Measurements from ENCODE around the gene THTPA. TPM values are rescaled to one million over a fixed set of nuclear protein-coding genes. Genes with fewer than 3 reads are reported as not detected.
"Not testable (repeated sequence)": the region's sequence is repeated elsewhere in the genome, so short reads cannot be mapped to it uniquely, and the experiment has no call there.

Gene THTPA
- total and polyA plus RNA-seq, 2 donors (not counting 1 experiment from before 2014, with no cell fraction given), result 17.0 to 21.4 TPM

GRCh38 chr14:23536494-23536893 lies 19.6 kb upstream of the THTPA start:
- peaks cover 0 to 2% (median 0%) of the 10 kb centered on the region in 4 experiments for H3K27me3 ChIP-seq (replicated peaks in 1 of 4; ENCODE audit: control extremely low read depth in 1 of 4, control insufficient read depth in 3 of 4, insufficient read depth in 4 of 4, low read length in 3 of 4)
- no CpG with 5 or more reads among the region's 2 CpGs for WGBS (ENCODE audit: insufficient coverage)
- H3K27me3 Mint-ChIP-seq, result peaks cover 3% of the 10 kb centered on the region
- H3K9me3 ChIP-seq (ENCODE audit: control extremely low read depth in 1 of 3, control insufficient read depth in 2 of 3, insufficient read depth in 1 of 3, low read length in 2 of 3), result no peaks in the 10 kb centered on the region
- intact Hi-C loops (cut with micrococcal nuclease), result no loop called here
- ChIA-PET POLR2A (no interaction called here), CTCF (interaction anchor here (1.0 to 7.7 kb wide), 2 partner anchors 24 to 58 kb away, joined by 4 to 80 read pairs; no protein-coding TSS in a partner anchor)
- H4K20me1 ChIP-seq (ENCODE audit: control insufficient read depth, insufficient read depth, low read length, poor library complexity, severe bottlenecking), result no peaks in the 10 kb centered on the region
- H3K9me3 Mint-ChIP-seq (ENCODE audit: insufficient read depth), result no peaks in the 10 kb centered on the region
- no peak overlapping the region for H3K9ac ChIP-seq (ENCODE audit: low read length)
- ATAC-seq (ENCODE audit: low read depth), result no peak
- TF ChIP-seq EZH2 (IDR thresholded peaks at IDR 0.05; ENCODE audit: borderline replicate concordance, insufficient read depth, low read depth, low read length, poor library complexity, severe bottlenecking), result no peak
- no peak for TF ChIP-seq CTCF (IDR thresholded peaks at IDR 0.05)
- DNase-seq, result no peak
- H3K27ac ChIP-seq (ENCODE audit: low read length in 2 of 2), result no peak overlapping the region
- H3K36me3 ChIP-seq (replicated peaks in 1 of 2; ENCODE audit: control extremely low read depth in 1 of 2, control insufficient read depth in 1 of 2, extremely low read depth in 1 of 2, insufficient read depth in 2 of 2, low read length in 1 of 2), result no peaks in the 10 kb centered on the region
- H3K4me1 Mint-ChIP-seq, result no peaks in the 10 kb centered on the region
- no peak overlapping the region for H2AFZ ChIP-seq (ENCODE audit: insufficient read depth, low read depth, low read length, poor library complexity, severe bottlenecking)
- no peak overlapping the region for H3K27ac Mint-ChIP-seq
- H3K4me3 ChIP-seq (ENCODE audit: control extremely low read depth in 1 of 5, extremely low read depth in 1 of 5, insufficient read depth in 1 of 5, low read depth in 2 of 5, low read length in 4 of 5), result no peak overlapping the region
- no peak overlapping the region for H3K4me3 Mint-ChIP-seq
- H3K4me2 ChIP-seq (replicated peaks; ENCODE audit: low read depth, low read length, poor library complexity, severe bottlenecking), result no peak overlapping the region
- no peaks in the 10 kb centered on the region for H3K79me2 ChIP-seq (ENCODE audit: control insufficient read depth, insufficient read depth, low read length)
- no peaks in the 10 kb centered on the region for H3K4me1 ChIP-seq (ENCODE audit: control insufficient read depth in 2 of 2, insufficient read depth in 2 of 2, low read length in 2 of 2)

GRCh38 chr14:23536906-23537305 lies 19.2 kb upstream of the THTPA start:
- H3K27ac Mint-ChIP-seq; intact Hi-C loops (cut with micrococcal nuclease); H3K4me1 ChIP-seq (ENCODE audit: control insufficient read depth in 2 of 2, insufficient read depth in 2 of 2, low read length in 2 of 2); H3K79me2 ChIP-seq (ENCODE audit: control insufficient read depth, insufficient read depth, low read length); H3K9me3 ChIP-seq (ENCODE audit: control extremely low read depth in 1 of 3, control insufficient read depth in 2 of 3, insufficient read depth in 1 of 3, low read length in 2 of 3); H3K9me3 Mint-ChIP-seq (ENCODE audit: insufficient read depth); POLR2A ChIA-PET; H3K4me1 Mint-ChIP-seq; H3K9ac ChIP-seq (ENCODE audit: low read length); H3K27ac ChIP-seq (ENCODE audit: low read length in 2 of 2); H3K36me3 ChIP-seq (replicated peaks in 1 of 2; ENCODE audit: control extremely low read depth in 1 of 2, control insufficient read depth in 1 of 2, extremely low read depth in 1 of 2, insufficient read depth in 2 of 2, low read length in 1 of 2); H3K4me2 ChIP-seq (replicated peaks; ENCODE audit: low read depth, low read length, poor library complexity, severe bottlenecking); H3K27me3 ChIP-seq (replicated peaks in 1 of 4; ENCODE audit: control extremely low read depth in 1 of 4, control insufficient read depth in 3 of 4, insufficient read depth in 4 of 4, low read length in 3 of 4); H3K27me3 Mint-ChIP-seq; DNase-seq; ATAC-seq (ENCODE audit: low read depth); H3K4me3 ChIP-seq (ENCODE audit: control extremely low read depth in 1 of 5, extremely low read depth in 1 of 5, insufficient read depth in 1 of 5, low read depth in 2 of 5, low read length in 4 of 5); H2AFZ ChIP-seq (ENCODE audit: insufficient read depth, low read depth, low read length, poor library complexity, severe bottlenecking); H3K4me3 Mint-ChIP-seq; H4K20me1 ChIP-seq (ENCODE audit: control insufficient read depth, insufficient read depth, low read length, poor library complexity, severe bottlenecking): not testable (repeated sequence)
- WGBS (ENCODE audit: insufficient coverage), result 96% methylated on average over 6 of the region's 6 CpGs
- CTCF ChIA-PET, result interaction anchor here (0.8 to 7.7 kb wide), 3 partner anchors 24 to 415 kb away, joined by 3 to 80 read pairs (median 4); no protein-coding TSS in a partner anchor
